ENCODE measurements around the gene ZNF831.

Gene ZNF831

DNA sequence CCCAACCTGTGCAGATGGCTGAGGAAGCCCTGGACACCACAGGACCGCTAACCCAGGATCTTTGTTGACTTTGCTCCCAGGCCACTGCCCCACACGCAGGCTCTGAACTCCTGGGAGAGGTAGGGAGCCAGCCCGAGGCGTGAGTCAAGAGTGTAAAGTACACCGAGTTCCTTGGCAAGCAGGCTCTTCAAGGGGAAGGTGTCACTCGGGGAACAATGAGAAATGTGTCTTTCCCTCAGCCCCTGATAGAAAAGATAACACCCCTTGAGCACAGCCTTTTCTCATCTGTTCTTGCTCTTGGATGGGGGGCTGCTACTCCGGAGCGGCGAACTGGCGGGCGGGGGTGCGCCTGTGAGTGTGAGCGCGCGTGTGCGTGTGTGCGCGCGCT lies 136.3 kb downstream of the ZNF831 start:
- H3K9me3 ChIP-seq (replicated peaks; ENCODE audit: insufficient read depth, low read length), result no peaks in the 10 kb centered on the region
- peaks cover 88% of the 10 kb centered on the region for H3K27me3 ChIP-seq (replicated peaks; ENCODE audit: insufficient read depth, low read length)
- no peak overlapping the region for H3K4me2 ChIP-seq (ENCODE audit: low read depth, low read length)
- H3F3A ChIP-seq (ENCODE audit: insufficient read depth, low read length), result no peaks in the 10 kb centered on the region
- no peak for TF ChIP-seq EZH2 (optimal IDR thresholded peaks at IDR 0.05; ENCODE audit: low read depth, low read length)
- TF ChIP-seq, protein P1, sequence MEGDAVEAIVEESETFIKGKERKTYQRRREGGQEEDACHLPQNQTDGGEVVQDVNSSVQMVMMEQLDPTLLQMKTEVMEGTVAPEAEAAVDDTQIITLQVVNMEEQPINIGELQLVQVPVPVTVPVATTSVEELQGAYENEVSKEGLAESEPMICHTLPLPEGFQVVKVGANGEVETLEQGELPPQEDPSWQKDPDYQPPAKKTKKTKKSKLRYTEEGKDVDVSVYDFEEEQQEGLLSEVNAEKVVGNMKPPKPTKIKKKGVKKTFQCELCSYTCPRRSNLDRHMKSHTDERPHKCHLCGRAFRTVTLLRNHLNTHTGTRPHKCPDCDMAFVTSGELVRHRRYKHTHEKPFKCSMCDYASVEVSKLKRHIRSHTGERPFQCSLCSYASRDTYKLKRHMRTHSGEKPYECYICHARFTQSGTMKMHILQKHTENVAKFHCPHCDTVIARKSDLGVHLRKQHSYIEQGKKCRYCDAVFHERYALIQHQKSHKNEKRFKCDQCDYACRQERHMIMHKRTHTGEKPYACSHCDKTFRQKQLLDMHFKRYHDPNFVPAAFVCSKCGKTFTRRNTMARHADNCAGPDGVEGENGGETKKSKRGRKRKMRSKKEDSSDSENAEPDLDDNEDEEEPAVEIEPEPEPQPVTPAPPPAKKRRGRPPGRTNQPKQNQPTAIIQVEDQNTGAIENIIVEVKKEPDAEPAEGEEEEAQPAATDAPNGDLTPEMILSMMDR (IDR thresholded peaks at IDR 0.05; ENCODE audit: low read length), result no peak
- no peaks in the 10 kb centered on the region for H3K4me1 ChIP-seq (ENCODE audit: low read length)
- no peak overlapping the region for H3K27ac ChIP-seq (ENCODE audit: low read length)
- H3K36me3 ChIP-seq (replicated peaks; ENCODE audit: insufficient read depth, low read length), result no peaks in the 10 kb centered on the region
- no peak overlapping the region for H3K4me3 ChIP-seq (ENCODE audit: low read length)
- H4K20me1 ChIP-seq (ENCODE audit: insufficient read depth, low read length), result no peaks in the 10 kb centered on the region
- H3K79me2 ChIP-seq (ENCODE audit: low read length), result no peaks in the 10 kb centered on the region
- H2AFZ ChIP-seq (ENCODE audit: low read length), result no peak overlapping the region
- no peaks in the 10 kb centered on the region for H3K9me2 ChIP-seq (replicated peaks; ENCODE audit: insufficient read depth, low read length)
- H3K9ac ChIP-seq (ENCODE audit: low read length), result no peak overlapping the region
- no peak for DNase-seq

DNA sequence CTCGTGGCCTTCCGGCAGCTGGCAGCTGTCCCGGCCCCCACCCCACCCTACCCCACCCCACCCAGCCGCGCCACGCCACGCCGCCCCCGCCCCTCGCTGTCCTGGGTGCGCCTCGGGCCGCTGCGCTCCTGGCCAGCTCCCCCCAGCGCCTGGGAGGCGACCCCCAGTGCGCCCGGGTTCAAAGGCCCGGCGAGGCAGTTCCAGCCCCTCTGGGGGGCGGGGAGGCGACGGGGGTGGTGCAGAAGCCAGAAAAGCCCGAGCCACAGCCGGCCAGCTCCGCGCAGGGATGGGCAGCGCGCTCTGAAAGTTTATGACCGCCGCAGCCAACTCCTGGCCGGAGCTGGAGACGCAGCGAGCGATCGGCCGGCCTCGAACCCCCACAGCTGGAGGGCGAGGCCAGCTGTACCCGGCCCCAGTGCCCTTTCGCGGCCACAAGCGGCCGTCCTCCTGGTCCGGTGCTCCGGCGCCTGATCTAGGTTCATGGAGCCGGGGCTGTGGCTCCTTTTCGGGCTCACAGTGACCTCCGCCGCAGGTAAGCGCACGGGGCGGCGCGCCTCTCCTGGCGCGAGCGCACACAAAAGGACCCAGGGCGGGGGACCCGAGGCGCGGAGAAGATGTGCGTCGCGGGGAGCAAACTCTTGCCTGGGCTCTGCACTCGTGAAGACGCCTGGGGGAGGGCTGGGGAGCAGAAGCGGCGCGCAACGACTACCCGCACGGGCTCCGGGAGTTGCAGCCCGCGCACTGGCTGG lies 136.9 kb downstream of the ZNF831 start, which contains the start of gene EDN3:
Gene EDN3 (plus strand): TSS at position 279 of the 749 bp plus-strand sequence. CDS start 202 bp downstream, at position 481.
- Histone ChIP-seq H3K36me3 (replicated peaks; ENCODE audit: insufficient read depth, low read length) (no peaks in the 10 kb centered on the region), H3K4me3 (ENCODE audit: low read length) (no peak within 1 kb of the TSS), H3K9me3 (replicated peaks; ENCODE audit: insufficient read depth, low read length) (no peaks in the 10 kb centered on the region), H3K4me2 (ENCODE audit: low read depth, low read length) (no peak within 1 kb of the TSS), H4K20me1 (ENCODE audit: insufficient read depth, low read length) (no peaks in the 10 kb centered on the region), H3K27me3 (replicated peaks; ENCODE audit: insufficient read depth, low read length) (peaks cover 89% of the 10 kb centered on the region), H3K4me1 (ENCODE audit: low read length) (no peaks in the 10 kb centered on the region), H3F3A (ENCODE audit: insufficient read depth, low read length) (no peaks in the 10 kb centered on the region), H3K79me2 (ENCODE audit: low read length) (no peaks in the 10 kb centered on the region), H3K27ac (ENCODE audit: low read length) (no peak within 1 kb of the TSS), H3K9me2 (replicated peaks; ENCODE audit: insufficient read depth, low read length) (no peaks in the 10 kb centered on the region), H2AFZ (ENCODE audit: low read length) (no peak within 1 kb of the TSS), H3K9ac (ENCODE audit: low read length) (no peak within 1 kb of the TSS)
- TF ChIP-seq, protein P1 (IDR thresholded peaks at IDR 0.05; ENCODE audit: low read length), result no peak
- no peak for TF ChIP-seq EZH2phosphoT487 (IDR thresholded peaks at IDR 0.05; ENCODE audit: low read length)
- no peak for TF ChIP-seq EZH2 (optimal IDR thresholded peaks at IDR 0.05; ENCODE audit: low read depth, low read length)
- no peak for DNase-seq

DNA sequence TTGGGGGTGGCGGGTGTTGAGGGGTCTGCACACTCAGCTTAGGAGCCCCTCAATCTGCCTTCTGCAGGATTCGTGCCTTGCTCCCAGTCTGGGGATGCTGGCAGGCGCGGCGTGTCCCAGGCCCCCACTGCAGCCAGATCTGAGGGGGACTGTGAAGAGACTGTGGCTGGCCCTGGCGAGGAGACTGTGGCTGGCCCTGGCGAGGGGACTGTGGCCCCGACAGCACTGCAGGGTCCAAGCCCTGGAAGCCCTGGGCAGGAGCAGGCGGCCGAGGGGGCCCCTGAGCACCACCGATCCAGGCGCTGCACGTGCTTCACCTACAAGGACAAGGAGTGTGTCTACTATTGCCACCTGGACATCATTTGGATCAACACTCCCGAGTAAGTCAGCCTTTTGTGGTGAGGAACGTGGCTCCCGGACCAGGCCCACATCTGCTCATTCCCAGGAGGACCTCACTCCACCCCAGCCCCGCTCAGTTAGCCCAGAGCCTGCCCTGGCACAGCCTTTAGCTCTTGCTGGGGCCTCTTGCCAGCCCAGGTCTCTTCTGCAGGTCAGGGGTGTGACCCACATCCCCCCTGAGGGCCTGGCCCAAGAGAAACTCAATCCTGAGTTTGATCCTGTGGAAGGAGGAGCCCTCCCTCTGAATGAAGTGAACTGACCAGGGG lies 137.9 kb downstream of the ZNF831 start:
- Histone ChIP-seq H3K4me1 (ENCODE audit: low read length) (no peaks in the 10 kb centered on the region), H3K4me2 (ENCODE audit: low read depth, low read length) (no peak overlapping the region), H3F3A (ENCODE audit: insufficient read depth, low read length) (no peaks in the 10 kb centered on the region), H3K9me2 (replicated peaks; ENCODE audit: insufficient read depth, low read length) (no peaks in the 10 kb centered on the region), H3K9me3 (replicated peaks; ENCODE audit: insufficient read depth, low read length) (no peaks in the 10 kb centered on the region), H3K79me2 (ENCODE audit: low read length) (no peaks in the 10 kb centered on the region), H3K27me3 (replicated peaks; ENCODE audit: insufficient read depth, low read length) (peaks cover 88% of the 10 kb centered on the region), H2AFZ (ENCODE audit: low read length) (no peak overlapping the region), H3K9ac (ENCODE audit: low read length) (no peak overlapping the region), H3K27ac (ENCODE audit: low read length) (no peak overlapping the region), H4K20me1 (ENCODE audit: insufficient read depth, low read length) (no peaks in the 10 kb centered on the region), H3K4me3 (ENCODE audit: low read length) (no peak overlapping the region), H3K36me3 (replicated peaks; ENCODE audit: insufficient read depth, low read length) (no peaks in the 10 kb centered on the region)
- TF ChIP-seq EZH2 (optimal IDR thresholded peaks at IDR 0.05; ENCODE audit: low read depth, low read length) (no peak), EZH2phosphoT487 (IDR thresholded peaks at IDR 0.05; ENCODE audit: low read length) (no peak)
- TF ChIP-seq, protein P1 (IDR thresholded peaks at IDR 0.05; ENCODE audit: low read length), result no peak
- no peak for DNase-seq
